ENCODE data around the gene CLCN5.

DNA sequence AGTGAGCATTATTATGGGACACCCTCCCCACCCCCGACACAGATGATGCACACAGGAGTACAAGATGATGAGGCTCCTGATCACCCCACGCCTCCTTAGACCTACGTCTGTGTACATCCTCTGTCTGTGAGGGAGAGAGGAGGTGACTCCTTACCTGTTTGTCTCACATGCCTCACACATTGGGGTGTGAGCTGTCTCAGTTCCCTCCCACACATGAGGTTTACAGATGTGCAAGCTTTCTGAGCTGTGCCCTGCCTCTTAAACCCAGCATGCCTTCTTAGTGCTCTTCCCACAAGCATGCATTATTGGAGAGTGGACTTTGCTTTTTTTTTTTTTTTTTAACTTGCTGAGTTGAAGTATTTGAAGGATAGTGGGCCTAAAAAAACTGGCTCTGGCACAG lies 76.7 kb downstream of the CLCN5 start:
- TF ChIP-seq POLR2A (IDR thresholded peaks at IDR 0.05) (no peak), POLR2AphosphoS5 (IDR thresholded peaks at IDR 0.05) (no peak)
- TF ChIP-seq, protein P1, sequence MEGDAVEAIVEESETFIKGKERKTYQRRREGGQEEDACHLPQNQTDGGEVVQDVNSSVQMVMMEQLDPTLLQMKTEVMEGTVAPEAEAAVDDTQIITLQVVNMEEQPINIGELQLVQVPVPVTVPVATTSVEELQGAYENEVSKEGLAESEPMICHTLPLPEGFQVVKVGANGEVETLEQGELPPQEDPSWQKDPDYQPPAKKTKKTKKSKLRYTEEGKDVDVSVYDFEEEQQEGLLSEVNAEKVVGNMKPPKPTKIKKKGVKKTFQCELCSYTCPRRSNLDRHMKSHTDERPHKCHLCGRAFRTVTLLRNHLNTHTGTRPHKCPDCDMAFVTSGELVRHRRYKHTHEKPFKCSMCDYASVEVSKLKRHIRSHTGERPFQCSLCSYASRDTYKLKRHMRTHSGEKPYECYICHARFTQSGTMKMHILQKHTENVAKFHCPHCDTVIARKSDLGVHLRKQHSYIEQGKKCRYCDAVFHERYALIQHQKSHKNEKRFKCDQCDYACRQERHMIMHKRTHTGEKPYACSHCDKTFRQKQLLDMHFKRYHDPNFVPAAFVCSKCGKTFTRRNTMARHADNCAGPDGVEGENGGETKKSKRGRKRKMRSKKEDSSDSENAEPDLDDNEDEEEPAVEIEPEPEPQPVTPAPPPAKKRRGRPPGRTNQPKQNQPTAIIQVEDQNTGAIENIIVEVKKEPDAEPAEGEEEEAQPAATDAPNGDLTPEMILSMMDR (IDR thresholded peaks at IDR 0.05) = no peak
